ENCODE results near the gene NME9.

The NME9 gene

GRCh38 chr3:138271189-138271794, 58.4 kb downstream of the NME9 start:
- CTCF ChIA-PET = interaction anchor here (0.6 to 2.2 kb wide), 3 partner anchors 59 to 151 kb away, joined by 3 to 4 read pairs (median 4); no protein-coding TSS in a partner anchor
- Histone ChIP-seq H3K4me1 (ENCODE audit: control insufficient read depth, insufficient read depth, low read length) (no peaks in the 10 kb centered on the region), H3K4me3 (ENCODE audit: low read depth, low read length) (no peak overlapping the region), H3K36me3 (ENCODE audit: control insufficient read depth in 2 of 2, insufficient read depth in 1 of 2, low read length in 2 of 2) (peaks cover 5 to 49% of the 10 kb centered on the region in 2 experiments; a peak in 2 of 3 replicates), H3K9me3 (ENCODE audit: control insufficient read depth, insufficient read depth, low read depth, low read length) (no peaks in the 10 kb centered on the region), H3K27ac (ENCODE audit: extremely low read depth, low read depth, low read length) (no peak overlapping the region)
- POLR2A ChIA-PET = no interaction called here
- no peak for TF ChIP-seq ZEB2 (tag by site-specific recombination; IDR thresholded peaks at IDR 0.05)
- no peak for TF ChIP-seq ZNF23 (tag by site-specific recombination; IDR thresholded peaks at IDR 0.05; ENCODE audit: borderline replicate concordance)
- TF ChIP-seq ZNF670 (tag by site-specific recombination; IDR thresholded peaks at IDR 0.05; ENCODE audit: low read depth) = no peak
- TF ChIP-seq ZNF658 (tag by site-specific recombination; IDR thresholded peaks at IDR 0.05) = no peak
- no peak for TF ChIP-seq ZNF792 (tag by site-specific recombination; IDR thresholded peaks at IDR 0.05)
- TF ChIP-seq BCL11A (tag by site-specific recombination; IDR thresholded peaks at IDR 0.05; ENCODE audit: low read depth) = no peak
- no peak for TF ChIP-seq INSM2 (tag by site-specific recombination; IDR thresholded peaks at IDR 0.05)
- TF ChIP-seq PRDM6 (tag by site-specific recombination; IDR thresholded peaks at IDR 0.05) = no peak

- POLR2A ChIA-PET = no interaction called here
These were observed 59.4 kb downstream of the NME9 start for GRCh38 chr3:138270245-138270644.

More at GRCh38 chr3:138270245-138270644, 59.4 kb downstream of the NME9 start:
- CTCF ChIA-PET = interaction anchor here (0.6 to 2.2 kb wide), 4 partner anchors 85 to 173 kb away, joined by 3 to 4 read pairs (median 4); no protein-coding TSS in a partner anchor
- Histone ChIP-seq H3K9me3 (ENCODE audit: control insufficient read depth, insufficient read depth, low read depth, low read length) (no peaks in the 10 kb centered on the region), H3K4me3 (ENCODE audit: low read depth, low read length) (no peak overlapping the region), H3K4me1 (ENCODE audit: control insufficient read depth, insufficient read depth, low read length) (no peaks in the 10 kb centered on the region), H3K36me3 (ENCODE audit: control insufficient read depth in 2 of 2, insufficient read depth in 1 of 2, low read length in 2 of 2) (peaks cover 5 to 53% of the 10 kb centered on the region in 2 experiments; a peak in 2 of 3 replicates), H3K27ac (ENCODE audit: extremely low read depth, low read depth, low read length) (no peak overlapping the region)
- TF ChIP-seq ZNF23 (tag by site-specific recombination; IDR thresholded peaks at IDR 0.05; ENCODE audit: borderline replicate concordance) (no peak), ZNF610 (tag by site-specific recombination; IDR thresholded peaks at IDR 0.05; ENCODE audit: borderline replicate concordance) (no peak), ZNF707 (tag by site-specific recombination; IDR thresholded peaks at IDR 0.05) (no peak), ELK4 (IDR thresholded peaks at IDR 0.05; ENCODE audit: borderline replicate concordance, low read depth, low read length) (no peak), ZNF266 (tag by site-specific recombination; IDR thresholded peaks at IDR 0.05; ENCODE audit: low read depth) (no peak), ZNF202 (tag by site-specific recombination; IDR thresholded peaks at IDR 0.05; ENCODE audit: borderline replicate concordance) (no peak), ZNF624 (tag by site-specific recombination; IDR thresholded peaks at IDR 0.05) (no peak), ZNF639 (tag by site-specific recombination; IDR thresholded peaks at IDR 0.05) (no peak), ZNF292 (tag by site-specific recombination; IDR thresholded peaks at IDR 0.05; ENCODE audit: borderline replicate concordance, low read depth) (no peak), MEIS1 (CRISPR knock-in tag; IDR thresholded peaks at IDR 0.05; ENCODE audit: borderline replicate concordance) (no peak), ZNF529 (tag by site-specific recombination; IDR thresholded peaks at IDR 0.05; ENCODE audit: insufficient replicate concordance) (no peak), MYNN (tag by site-specific recombination; IDR thresholded peaks at IDR 0.05; ENCODE audit: borderline replicate concordance) (no peak), ZFP41 (tag by site-specific recombination; IDR thresholded peaks at IDR 0.05; ENCODE audit: borderline replicate concordance) (no peak), ZNF24 (tag by site-specific recombination; IDR thresholded peaks at IDR 0.05) (no peak), ZNF398 (tag by site-specific recombination; IDR thresholded peaks at IDR 0.05) (no peak)
